Measurements from ENCODE around the gene TET1.
"Not testable (repeated sequence)": the region's sequence is repeated elsewhere in the genome, so short reads cannot be mapped to it uniquely, and the experiment has no call there.

TET1 gene

GRCh38 chr10:68564712-68565111 is 4.6 kb downstream of the TET1 start:
- no peak for DNase-seq

- no peak for DNase-seq
Observed at GRCh38 chr10:68565658-68566057, 5.5 kb downstream of the TET1 start.

- no peak for DNase-seq
Observed at GRCh38 chr10:68566351-68566750, 6.2 kb downstream of the TET1 start.

GRCh38 chr10:68566955-68567354 is 6.8 kb downstream of the TET1 start:
- no peak for DNase-seq

GRCh38 chr10:68572151-68572550 is 12.0 kb downstream of the TET1 start:
- no peak for DNase-seq

GRCh38 chr10:68574051-68574450 is 13.9 kb downstream of the TET1 start:
- no peak for DNase-seq

GRCh38 chr10:68576118-68576517 is 16.0 kb downstream of the TET1 start:
- no peak for DNase-seq

- DNase-seq, result no peak
Observed at GRCh38 chr10:68578974-68579373, 18.8 kb downstream of the TET1 start.

- DNase-seq, result not testable (repeated sequence)
Observed at GRCh38 chr10:68584187-68584586, 24.1 kb downstream of the TET1 start.

GRCh38 chr10:68586606-68587305 is 26.6 kb downstream of the TET1 start:
- no peak for DNase-seq

- no peak for DNase-seq
Observed at GRCh38 chr10:68594405-68594804, 34.3 kb downstream of the TET1 start.

- no peak for DNase-seq
Observed at GRCh38 chr10:68595513-68595912, 35.4 kb downstream of the TET1 start.

- DNase-seq, result no peak
Observed at GRCh38 chr10:68597407-68597806, 37.3 kb downstream of the TET1 start.

- DNase-seq, result peak; percentile 46
Observed at GRCh38 chr10:68598978-68599770, 39.0 kb downstream of the TET1 start.

GRCh38 chr10:68599771-68600040 is 39.6 kb downstream of the TET1 start:
- DNase-seq, result no peak

GRCh38 chr10:68600041-68600778 is 40.1 kb downstream of the TET1 start:
- DNase-seq, result peak; percentile 90

- no peak for DNase-seq
Observed at GRCh38 chr10:68601501-68602265, 41.5 kb downstream of the TET1 start.

GRCh38 chr10:68602434-68602833 is 42.3 kb downstream of the TET1 start:
- DNase-seq, result no peak

- DNase-seq, result no peak
Observed at GRCh38 chr10:68603766-68604165, 43.6 kb downstream of the TET1 start.

- DNase-seq, result no peak
Observed at GRCh38 chr10:68604441-68604840, 44.3 kb downstream of the TET1 start.

- DNase-seq, result no peak
Observed at GRCh38 chr10:68606918-68607317, 46.8 kb downstream of the TET1 start.

GRCh38 chr10:68610023-68610422 is 49.9 kb downstream of the TET1 start:
- DNase-seq, result not testable (repeated sequence)

GRCh38 chr10:68611227-68611626 is 51.1 kb downstream of the TET1 start:
- no peak for DNase-seq
